Daoy (cell line): ENCODE results near the gene TYMS. TPM values are rescaled to one million over a fixed set of nuclear protein-coding genes. Genes with fewer than 3 reads are reported as not detected.

Source experiments
- DNase-seq: peaks from one replicate; pipeline ENCODE4 v3.0.0-alpha.2; 2015; ENCODE audit warnings: low read depth
- total RNA-seq: library from RNA; depleted of rRNA; stranded (reverse); fragments of >200 nt; shearing (Covaris generic); gene quantifications from 2 replicates; pipeline ENCODE4 v1.2.3, GENCODE V29; 2014; rRNA removed

Gene TYMS
- 14.1 and 20.9 TPM in 2 replicates for total RNA-seq

DNA sequence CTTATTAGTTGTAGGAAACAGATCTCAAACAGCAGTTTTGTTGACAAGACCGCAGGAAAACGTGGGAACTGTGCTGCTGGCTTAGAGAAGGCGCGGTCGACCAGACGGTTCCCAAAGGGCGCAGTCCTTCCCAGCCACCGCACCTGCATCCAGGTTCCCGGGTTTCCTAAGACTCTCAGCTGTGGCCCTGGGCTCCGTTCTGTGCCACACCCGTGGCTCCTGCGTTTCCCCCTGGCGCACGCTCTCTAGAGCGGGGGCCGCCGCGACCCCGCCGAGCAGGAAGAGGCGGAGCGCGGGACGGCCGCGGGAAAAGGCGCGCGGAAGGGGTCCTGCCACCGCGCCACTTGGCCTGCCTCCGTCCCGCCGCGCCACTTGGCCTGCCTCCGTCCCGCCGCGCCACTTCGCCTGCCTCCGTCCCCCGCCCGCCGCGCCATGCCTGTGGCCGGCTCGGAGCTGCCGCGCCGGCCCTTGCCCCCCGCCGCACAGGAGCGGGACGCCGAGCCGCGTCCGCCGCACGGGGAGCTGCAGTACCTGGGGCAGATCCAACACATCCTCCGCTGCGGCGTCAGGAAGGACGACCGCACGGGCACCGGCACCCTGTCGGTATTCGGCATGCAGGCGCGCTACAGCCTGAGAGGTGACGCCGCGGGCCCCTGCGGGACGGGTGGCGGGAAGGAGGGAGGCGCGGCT lies at the start of gene TYMS:
TSS of gene TYMS (plus strand) at position 343 of the 690 bp plus-strand sequence. CDS start at position 433, 90 bp downstream.
- DNase-seq: peak; percentile 76

DNA sequence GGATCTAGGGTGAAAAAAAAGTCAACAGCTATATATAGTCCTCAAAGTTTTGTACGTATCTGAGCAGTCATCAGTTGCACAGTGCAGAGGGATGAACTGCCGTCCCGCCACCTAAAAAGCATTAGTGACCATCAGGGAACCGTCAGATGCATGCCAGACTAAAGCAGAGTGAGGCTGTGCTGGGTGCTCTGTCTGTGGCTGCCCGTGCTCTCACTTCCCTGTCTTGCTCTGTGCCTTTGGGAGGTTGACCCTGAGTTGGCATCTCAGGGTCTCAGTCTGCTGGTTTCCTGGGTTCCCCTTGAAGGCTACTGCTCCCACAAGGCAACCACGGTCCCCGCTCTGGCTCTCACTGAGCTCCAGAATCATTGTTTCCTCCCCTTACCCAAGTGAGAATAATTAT lies 49.5 kb upstream of the TYMS start:
- DNase-seq: no peak

DNA sequence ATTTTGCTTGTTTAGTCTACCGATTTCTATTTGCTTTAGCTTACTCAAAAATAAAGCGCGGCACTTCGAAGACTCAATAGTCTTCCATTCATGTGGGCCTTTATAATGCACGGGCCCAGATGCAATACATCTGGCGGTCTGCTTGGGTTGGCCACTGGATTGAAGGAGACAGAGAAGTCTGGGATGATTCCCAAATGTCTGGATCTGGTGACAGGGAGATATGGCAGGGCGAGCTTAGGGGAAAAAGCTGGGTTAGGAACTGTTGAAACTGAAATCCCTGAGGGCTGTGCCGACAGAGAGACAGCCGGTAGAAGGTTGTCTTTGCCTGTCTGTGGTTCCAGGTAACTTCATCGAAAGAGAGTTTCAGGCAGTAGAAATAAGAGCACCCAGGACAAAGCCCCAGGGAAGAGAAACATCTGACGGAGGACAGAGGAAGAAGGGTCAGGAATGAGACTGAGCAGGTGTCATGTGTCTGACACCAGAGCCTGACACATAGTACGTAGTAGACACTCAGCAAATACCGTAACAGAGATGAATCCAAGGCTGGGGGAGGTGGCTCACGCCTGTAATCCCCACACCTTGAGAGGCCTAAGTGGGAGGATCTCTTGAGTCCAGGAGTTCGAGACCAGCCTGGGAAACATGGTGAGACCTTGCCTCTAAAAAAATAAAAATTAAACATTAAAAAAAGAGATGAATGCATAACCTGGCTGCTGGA lies 47.1 kb upstream of the TYMS start:
- no peak for DNase-seq

DNA sequence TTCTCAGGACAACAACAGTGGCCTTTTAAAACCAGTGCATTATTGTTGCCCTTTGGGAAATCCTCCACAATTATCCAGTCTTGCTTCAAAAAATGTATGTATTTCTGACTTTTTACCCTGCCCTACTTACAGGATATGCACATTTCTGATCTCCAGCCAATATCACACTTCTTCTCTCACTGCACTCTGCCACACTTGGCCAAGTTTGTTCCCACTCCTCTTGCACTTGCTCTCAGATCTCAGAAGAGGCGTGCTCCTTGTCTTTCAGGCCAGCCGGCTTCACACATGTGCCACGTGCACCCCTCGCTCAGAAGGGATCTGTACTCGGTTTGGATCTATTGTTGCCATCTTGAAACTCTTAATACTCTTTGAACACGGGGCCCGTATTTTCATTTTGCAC lies 45.3 kb upstream of the TYMS start:
- DNase-seq: no peak

DNA sequence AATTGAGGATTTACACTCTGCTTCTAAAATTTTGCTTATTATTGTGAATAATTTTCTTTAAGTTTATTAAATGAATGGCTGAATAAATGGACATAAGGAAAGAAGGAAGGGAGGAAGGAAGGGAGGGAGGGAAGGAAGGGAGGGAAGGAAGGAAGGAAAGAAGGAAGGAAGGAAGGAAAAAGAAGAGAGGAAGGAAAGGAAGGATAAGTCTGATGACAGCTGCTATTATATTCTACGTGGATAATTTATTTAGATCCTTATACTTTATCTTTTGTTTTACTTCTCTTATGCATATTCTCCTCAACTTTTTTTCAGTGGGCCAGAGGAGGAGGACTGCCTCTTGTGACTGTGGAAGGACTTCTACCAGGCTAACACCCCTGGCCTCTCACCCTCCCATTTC lies 43.3 kb upstream of the TYMS start:
- no peak for DNase-seq

DNA sequence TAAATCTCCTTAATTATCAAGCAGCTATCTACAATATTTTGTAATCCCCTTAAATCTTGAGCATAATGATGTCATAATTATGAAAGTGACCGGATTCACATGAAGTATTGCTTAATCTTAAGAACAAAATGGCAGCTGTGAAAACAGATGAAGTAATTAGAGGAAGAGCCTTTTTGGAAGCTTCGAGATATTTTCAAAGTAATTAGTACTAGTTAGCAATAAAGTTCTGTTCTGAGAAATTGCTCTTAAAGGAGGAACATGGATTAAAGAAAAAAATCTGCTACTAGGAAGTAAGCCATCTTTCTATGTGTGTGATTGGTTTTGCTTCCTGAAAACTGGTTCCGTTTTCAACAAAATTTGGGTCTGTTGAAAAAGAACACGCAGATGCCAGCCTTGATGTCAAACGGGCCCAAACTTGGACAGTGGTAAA lies 42.3 kb upstream of the TYMS start:
- no peak for DNase-seq

DNA sequence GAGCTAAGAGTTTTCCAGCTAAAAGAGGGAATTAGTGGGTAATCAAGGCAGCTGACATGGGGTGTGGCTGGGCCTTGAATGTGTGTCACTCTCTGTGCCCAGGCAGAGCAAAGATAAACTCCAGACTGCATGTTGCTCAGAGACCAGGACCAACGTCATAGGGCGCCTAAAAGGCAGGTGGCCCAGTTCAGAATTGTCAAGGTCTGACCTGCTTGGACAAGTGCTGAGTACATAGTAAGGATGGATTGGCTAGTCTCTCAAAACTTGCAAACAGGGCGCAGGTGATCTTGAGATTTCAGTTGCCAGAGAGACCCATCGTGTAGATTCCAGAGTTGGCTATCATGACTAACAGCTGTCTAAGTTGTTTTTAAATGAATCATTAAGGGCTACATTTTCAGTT lies 41.7 kb upstream of the TYMS start:
- no peak for DNase-seq

- DNase-seq: peak; percentile 12
Observed at GRCh38 chr18:616380-616995, 41.0 kb upstream of the TYMS start.

GRCh38 chr18:617970-618504 lies 39.4 kb upstream of the TYMS start:
- no peak for DNase-seq

DNA sequence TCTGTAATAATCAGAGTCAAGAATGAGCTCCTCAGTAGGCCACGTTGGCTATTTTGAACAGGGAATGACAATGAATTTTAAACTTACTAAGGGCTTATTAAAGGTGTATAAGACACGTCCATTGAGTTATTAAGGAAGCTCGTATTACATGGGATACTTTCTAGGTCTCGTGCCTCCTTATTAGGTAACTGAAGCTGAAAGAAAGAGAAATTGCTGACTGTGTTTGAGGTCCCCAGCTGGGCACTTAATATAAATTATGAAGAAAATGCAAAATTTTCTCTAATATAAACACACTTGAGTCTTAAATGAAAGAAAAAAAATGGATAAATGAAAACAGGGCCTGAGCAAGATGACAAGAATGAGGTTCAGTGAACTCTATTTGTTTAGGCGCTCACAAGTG lies 38.8 kb upstream of the TYMS start:
- DNase-seq: no peak

- no peak for DNase-seq
Observed at GRCh38 chr18:621291-622043, 36.0 kb upstream of the TYMS start.

GRCh38 chr18:622289-622688 lies 35.2 kb upstream of the TYMS start:
- no peak for DNase-seq

DNA sequence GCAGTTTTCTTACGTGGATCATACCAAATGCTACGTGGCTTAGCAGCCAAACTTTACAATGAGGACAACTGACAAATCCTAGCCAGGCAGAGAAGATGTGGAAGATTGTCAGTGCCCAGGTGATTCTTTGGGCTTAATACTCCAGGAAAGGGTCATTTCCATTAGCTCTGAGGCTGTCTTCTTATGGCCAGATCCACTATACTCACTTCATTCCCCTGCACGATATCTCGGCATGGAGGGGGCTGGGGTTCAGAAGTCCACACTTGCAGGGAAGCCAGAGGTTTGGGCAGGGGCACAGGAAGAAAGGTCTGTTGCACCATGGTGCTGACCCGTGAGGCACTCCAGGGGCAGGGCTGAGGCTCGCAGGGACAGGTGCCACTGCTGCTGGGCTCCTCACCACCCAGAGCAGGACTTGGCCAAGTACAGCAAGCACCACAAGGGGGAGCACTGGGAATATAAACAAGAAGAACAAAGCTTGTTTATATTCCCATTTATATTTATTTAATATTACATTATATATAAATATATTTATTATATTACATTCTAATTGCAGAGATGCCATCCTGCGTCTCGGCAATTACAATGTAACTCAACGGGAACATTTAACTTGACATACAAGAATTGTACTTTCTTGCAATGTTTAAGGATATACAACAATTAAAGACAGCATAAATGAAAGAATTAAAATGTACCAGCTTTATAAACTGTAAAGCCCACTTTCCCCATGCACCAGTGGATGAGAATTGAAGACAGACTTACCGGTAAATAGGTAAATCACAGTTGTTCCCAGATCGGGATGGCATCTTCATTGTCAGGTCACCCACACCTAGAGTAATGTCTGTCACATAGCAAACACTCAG lies 33.5 kb upstream of the TYMS start:
- peak; percentile 40 for DNase-seq

GRCh38 chr18:627231-627630 lies 30.2 kb upstream of the TYMS start:
- DNase-seq: no peak

- DNase-seq: peak; percentile 6
Observed at GRCh38 chr18:629269-630150, 27.9 kb upstream of the TYMS start.

DNA sequence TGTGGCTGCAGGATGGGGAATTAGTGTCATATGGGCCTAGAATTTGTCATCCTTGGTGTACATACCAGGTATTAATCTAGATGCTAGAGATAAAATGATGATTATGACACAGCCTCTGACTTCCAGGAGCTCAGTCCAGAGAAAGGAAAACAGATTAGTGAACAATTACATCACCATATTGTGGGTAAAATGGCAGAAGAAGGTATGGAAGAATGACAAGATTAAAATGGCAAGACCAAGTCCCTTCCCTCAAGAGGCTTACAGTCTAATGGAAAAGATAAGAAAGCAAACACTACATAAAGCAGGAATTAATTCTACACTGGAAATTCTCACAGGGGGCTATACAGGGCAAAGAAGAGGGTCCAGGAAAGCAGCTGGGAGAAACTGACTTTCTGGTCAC lies 25.9 kb upstream of the TYMS start:
- DNase-seq: no peak

DNA sequence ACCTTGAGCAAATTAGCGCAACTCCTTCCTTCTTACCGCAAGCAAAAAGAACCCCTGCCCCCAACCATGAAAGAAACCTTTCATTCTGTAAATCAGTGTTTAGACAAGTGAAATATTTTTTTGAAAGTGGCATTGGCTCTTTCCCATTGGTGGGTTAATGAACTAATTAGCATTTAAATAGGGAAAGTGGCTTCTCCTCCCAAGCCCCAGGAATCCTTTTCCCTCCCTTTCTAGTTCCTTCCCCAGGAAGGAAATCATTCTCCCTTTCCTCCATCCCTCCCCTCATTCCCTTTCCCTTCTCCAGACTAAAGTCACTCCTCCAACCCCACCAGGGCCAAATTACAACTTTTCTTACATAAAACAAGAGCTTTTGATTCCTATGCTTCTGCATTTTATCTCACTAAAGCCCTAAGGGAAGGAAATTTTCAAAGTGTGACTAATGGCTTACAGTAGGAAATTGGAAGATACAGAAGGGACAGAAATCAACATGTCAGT lies 22.9 kb upstream of the TYMS start:
- DNase-seq: no peak

- DNase-seq: no peak
Observed at GRCh38 chr18:635171-635570, 22.3 kb upstream of the TYMS start.

DNA sequence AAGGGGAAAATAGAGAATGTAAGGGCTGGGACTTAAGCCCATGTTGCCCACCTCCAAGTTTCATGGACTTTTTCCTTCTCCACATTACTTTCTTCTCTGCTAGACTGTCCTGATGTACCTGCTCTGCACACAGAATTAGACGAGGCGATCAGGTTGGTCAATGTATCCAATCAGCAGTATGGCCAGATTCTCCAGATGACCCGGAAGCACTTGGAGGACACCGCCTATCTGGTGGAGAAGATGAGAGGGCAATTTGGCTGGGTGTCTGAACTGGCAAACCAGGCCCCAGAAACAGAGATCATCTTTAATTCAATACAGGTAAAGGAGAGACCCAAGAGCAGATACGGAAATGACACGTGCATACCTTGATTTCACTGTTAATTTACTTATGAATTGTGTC lies 16.2 kb upstream of the TYMS start:
- no peak for DNase-seq
